HUES48 (cell line): ENCODE results near the gene GNL1.
A peak's percentile ranks its signal among the peaks of the same experiment; 100 is the strongest.

Experiments
- H3K27ac ChIP-seq: one replicate; pipeline ENCODE4 v1.7.0; 2013; ENCODE audit warnings: low read depth, low read length, inconsistent platforms
- H3K27me3 ChIP-seq: 2 replicates; pipeline ENCODE4 v1.6.1; 2013; ENCODE audit warnings: mild to moderate bottlenecking, low read length; ENCODE audit not compliant: control insufficient read depth, insufficient read depth
- H3K36me3 ChIP-seq: 2 replicates; pipeline ENCODE4 v1.6.1; 2013; ENCODE audit warnings: low read length; ENCODE audit not compliant: control insufficient read depth, insufficient read depth
- H3K4me1 ChIP-seq: 2 replicates; pipeline ENCODE4 v1.6.1; 2013; ENCODE audit warnings: mild to moderate bottlenecking, low read length; ENCODE audit not compliant: control insufficient read depth, insufficient read depth
- H3K4me3 ChIP-seq: 2 replicates; pipeline ENCODE4 v1.5.1; 2013; ENCODE audit warnings: mild to moderate bottlenecking, low read depth, low read length
- H3K9ac ChIP-seq: 2 replicates; pipeline ENCODE4 v1.6.1; 2013; ENCODE audit warnings: mild to moderate bottlenecking, low read depth, low read length, moderate library complexity
- H3K9me3 ChIP-seq: 2 replicates; pipeline ENCODE4 v1.6.1; 2013; ENCODE audit warnings: low read length; ENCODE audit not compliant: control insufficient read depth, insufficient read depth

Gene GNL1

GRCh38 chr6:30568245-30568644 is 12.0 kb upstream of the GNL1 start:
- H3K4me3 ChIP-seq, result no peak overlapping the region
- no peak overlapping the region for H3K9ac ChIP-seq
- H3K36me3 ChIP-seq, result peaks cover 9% of the 10 kb centered on the region
- H3K4me1 ChIP-seq, result peaks cover 9% of the 10 kb centered on the region
- no peaks in the 10 kb centered on the region for H3K9me3 ChIP-seq
- H3K27ac ChIP-seq, result no peak overlapping the region
- H3K27me3 ChIP-seq, result no peaks in the 10 kb centered on the region

- Histone ChIP-seq H3K36me3 (peaks cover 25% of the 10 kb centered on the region), H3K4me3 (no peak overlapping the region), H3K27me3 (no peaks in the 10 kb centered on the region), H3K9ac (no peak overlapping the region), H3K9me3 (no peaks in the 10 kb centered on the region), H3K27ac (no peak overlapping the region), H3K4me1 (peaks cover 4% of the 10 kb centered on the region; the same call in 1 of the 2 replicates)
Measured at GRCh38 chr6:30565772-30566171, 9.5 kb upstream of the GNL1 start.

- H3K9ac ChIP-seq, result no peak overlapping the region
- no peak overlapping the region for H3K27ac ChIP-seq
- H3K4me3 ChIP-seq, result no peak overlapping the region
- no peaks in the 10 kb centered on the region for H3K9me3 ChIP-seq
- no peaks in the 10 kb centered on the region for H3K27me3 ChIP-seq
- H3K36me3 ChIP-seq, result peaks cover 28% of the 10 kb centered on the region
- no peaks in the 10 kb centered on the region for H3K4me1 ChIP-seq
Measured at GRCh38 chr6:30564114-30564513, 7.8 kb upstream of the GNL1 start.

GRCh38 chr6:30562470-30563425 is 6.5 kb upstream of the GNL1 start:
- Histone ChIP-seq H3K9me3 (no peaks in the 10 kb centered on the region), H3K36me3 (peaks cover 34% of the 10 kb centered on the region), H3K4me3 (no peak overlapping the region), H3K27ac (no peak overlapping the region), H3K27me3 (no peaks in the 10 kb centered on the region), H3K9ac (no peak overlapping the region), H3K4me1 (0 out of 2 replicates have a peak, but pooled peaks cover 5% of the 10 kb centered on the region)

GRCh38 chr6:30560930-30561329 is 4.6 kb upstream of the GNL1 start:
- H3K4me3 ChIP-seq, result no peak overlapping the region

GRCh38 chr6:30557683-30557981 is 1.3 kb upstream of the GNL1 start:
- Histone ChIP-seq H3K36me3 (peaks cover 45% of the 10 kb centered on the region), H3K27me3 (no peaks in the 10 kb centered on the region), H3K4me3 (peak overlapping the region; percentile 97), H3K9ac (peak overlapping the region; percentile 89), H3K9me3 (no peaks in the 10 kb centered on the region), H3K27ac (peak overlapping the region; percentile 97), H3K4me1 (0 out of 2 replicates have a peak, but pooled peaks cover 5% of the 10 kb centered on the region)

More at GRCh38 chr6:30560930-30561329, 4.6 kb upstream of the GNL1 start:
- H3K36me3 ChIP-seq, result peaks cover 34% of the 10 kb centered on the region
- H3K4me1 ChIP-seq, result 0 out of 2 replicates have a peak, but pooled peaks cover 5% of the 10 kb centered on the region
- no peak overlapping the region for H3K9ac ChIP-seq
- no peaks in the 10 kb centered on the region for H3K9me3 ChIP-seq
- H3K27me3 ChIP-seq, result no peaks in the 10 kb centered on the region
- H3K27ac ChIP-seq, result no peak overlapping the region

GRCh38 chr6:30556906-30557682 is 805 bp upstream of the GNL1 start, which contains the start of gene PRR3:
TSS of gene PRR3 (plus strand) at chr6:30557295. CDS start at chr6:30557345, 50 bp downstream.
- H3K27ac ChIP-seq, result peak within 1 kb of the TSS; percentile 97
- H3K27me3 ChIP-seq, result no peaks in the 10 kb centered on the region
- H3K9me3 ChIP-seq, result no peaks in the 10 kb centered on the region
- H3K36me3 ChIP-seq, result peaks cover 45% of the 10 kb centered on the region
- H3K4me3 ChIP-seq, result peak within 1 kb of the TSS; percentile 97
- peak within 1 kb of the TSS; percentile 89 for H3K9ac ChIP-seq
- 0 out of 2 replicates have a peak, but pooled peaks cover 5% of the 10 kb centered on the region for H3K4me1 ChIP-seq

- Histone ChIP-seq H3K9me3 (no peaks in the 10 kb centered on the region), H3K27ac (peak overlapping the region; percentile 97), H3K4me1 (0 out of 2 replicates have a peak, but pooled peaks cover 5% of the 10 kb centered on the region), H3K36me3 (peaks cover 47% of the 10 kb centered on the region), H3K27me3 (no peaks in the 10 kb centered on the region), H3K4me3 (peak overlapping the region; percentile 97), H3K9ac (peak overlapping the region; percentile 89)
Measured at GRCh38 chr6:30555816-30556065, 548 bp downstream of the GNL1 start.

GRCh38 chr6:30554962-30555815 is 1.1 kb downstream of the GNL1 start:
- Histone ChIP-seq H3K4me1 (0 out of 2 replicates have a peak, but pooled peaks cover 5% of the 10 kb centered on the region), H3K9me3 (no peaks in the 10 kb centered on the region), H3K9ac (peak overlapping the region; percentile 89), H3K27me3 (no peaks in the 10 kb centered on the region), H3K36me3 (peaks cover 53% of the 10 kb centered on the region), H3K27ac (peak overlapping the region; percentile 97), H3K4me3 (peak overlapping the region; percentile 97)

GRCh38 chr6:30554404-30554803 is 1.9 kb downstream of the GNL1 start:
- H3K27me3 ChIP-seq, result no peaks in the 10 kb centered on the region
- peaks cover 56% of the 10 kb centered on the region for H3K36me3 ChIP-seq
- 0 out of 2 replicates have a peak, but pooled peaks cover 5% of the 10 kb centered on the region for H3K4me1 ChIP-seq
- H3K9me3 ChIP-seq, result no peaks in the 10 kb centered on the region
- H3K27ac ChIP-seq, result no peak overlapping the region
- peak overlapping the region; percentile 97; the same call in 1 of the 2 replicates for H3K4me3 ChIP-seq
- H3K9ac ChIP-seq, result no peak overlapping the region
